Endometrium (tissue), 2 donors: ENCODE data around the gene TGFB2.

ENCODE experiments used
- FAIRE-seq: peaks from 2 replicates; lab custom pipeline; 2012; peaks lifted over from hg19 to GRCh38; lab: Jason Lieb, UNC
- donor health status: control.
- donor health status: control.

The TGFB2 gene

GRCh38 chr1:218388591-218388990 is 43.5 kb downstream of the TGFB2 start:
- FAIRE-seq = no peak

- no peak for FAIRE-seq
These were observed 45.5 kb downstream of the TGFB2 start for GRCh38 chr1:218390618-218391017.

- no peak for FAIRE-seq
These were observed 47.6 kb downstream of the TGFB2 start for GRCh38 chr1:218392780-218393179.

GRCh38 chr1:218394416-218394815 is 49.3 kb downstream of the TGFB2 start:
- FAIRE-seq = no peak

GRCh38 chr1:218394989-218395388 is 49.9 kb downstream of the TGFB2 start:
- no peak for FAIRE-seq

GRCh38 chr1:218395916-218396315 is 50.8 kb downstream of the TGFB2 start:
- no peak for FAIRE-seq

- FAIRE-seq = no peak
These were observed 52.7 kb downstream of the TGFB2 start for GRCh38 chr1:218397752-218398339.

- no peak for FAIRE-seq
These were observed 55.5 kb downstream of the TGFB2 start for GRCh38 chr1:218400624-218401023.

- no peak for FAIRE-seq
These were observed 56.4 kb downstream of the TGFB2 start for GRCh38 chr1:218401441-218401997.

- peak; percentile 90 for FAIRE-seq
These were observed 57.1 kb downstream of the TGFB2 start for GRCh38 chr1:218401998-218402785.

- no peak for FAIRE-seq
These were observed 57.6 kb downstream of the TGFB2 start for GRCh38 chr1:218402786-218403120.

- FAIRE-seq = no peak
These were observed 58.2 kb downstream of the TGFB2 start for GRCh38 chr1:218403300-218403699.

- no peak for FAIRE-seq
These were observed 62.5 kb downstream of the TGFB2 start for GRCh38 chr1:218407630-218408029.

- FAIRE-seq = no peak
These were observed 63.0 kb downstream of the TGFB2 start for GRCh38 chr1:218408135-218408534.

- no peak for FAIRE-seq
These were observed 63.8 kb downstream of the TGFB2 start for GRCh38 chr1:218408942-218409341.

GRCh38 chr1:218409946-218410510 is 64.9 kb downstream of the TGFB2 start:
- no peak for FAIRE-seq

- no peak for FAIRE-seq
These were observed 66.0 kb downstream of the TGFB2 start for GRCh38 chr1:218411101-218411500.

GRCh38 chr1:218412171-218412570 is 67.0 kb downstream of the TGFB2 start:
- no peak for FAIRE-seq

- FAIRE-seq = no peak
These were observed 68.0 kb downstream of the TGFB2 start for GRCh38 chr1:218413179-218413578.

GRCh38 chr1:218414060-218414728 is 69.1 kb downstream of the TGFB2 start:
- FAIRE-seq = no peak

GRCh38 chr1:218415726-218416125 is 70.6 kb downstream of the TGFB2 start:
- FAIRE-seq = no peak

GRCh38 chr1:218421531-218421930 is 76.4 kb downstream of the TGFB2 start:
- no peak for FAIRE-seq

GRCh38 chr1:218424502-218424901 is 79.4 kb downstream of the TGFB2 start:
- no peak for FAIRE-seq
